Stomach (tissue), 9 donors: ENCODE measurements around the gene ARPC5L. TPM values are rescaled to one million over a fixed set of nuclear protein-coding genes. Genes with fewer than 3 reads are reported as not detected.

Experiments used
- DNase-seq, 2 donors: peaks; one replicate each; pipeline versions ENCODE4 v3.0.0 to v3.0.0-alpha.2; 2013 to 2019
- H3K27ac ChIP-seq, 5 donors: fragments of 200-600 bp in 4 of 5; sonication (generic) in 4 of 5; one replicate each; pipeline ENCODE4 v1.5.1; 2013 to 2019; ENCODE audit warnings: mild to moderate bottlenecking in 1 of 5, moderate library complexity in 1 of 5
- H3K27me3 ChIP-seq, 3 donors: fragments of 200-600 bp; sonication (generic); one replicate each; pipeline ENCODE4 v1.5.1; 2017 to 2019; ENCODE audit warnings: mixed run types in 1 of 3
- H3K36me3 ChIP-seq, 4 donors: fragments of 200-600 bp; sonication (generic); 1 replicate in 3 of 4; 2 replicates in 1 of 4; pipeline ENCODE4 v1.5.1; 2016 to 2019
- H3K4me1 ChIP-seq, 4 donors: fragments of 200-600 bp; sonication (generic); one replicate each; pipeline ENCODE4 v1.5.1; 2016 to 2019
- H3K4me3 ChIP-seq, 4 donors: fragments of 200-600 bp; sonication (generic) in 3 of 4; one replicate each; pipeline ENCODE4 v1.5.1; 2016 to 2019; ENCODE audit warnings: mild to moderate bottlenecking in 1 of 4
- H3K9me3 ChIP-seq, 4 donors: fragments of 200-600 bp; sonication (generic); one replicate each; pipeline ENCODE4 v1.5.1; 2016 to 2019
- EP300 ChIP-seq: sonication (generic); formaldehyde crosslinking; IDR thresholded peaks from one replicate; pipeline ENCODE4 v1.6.1; 2017; ENCODE audit warnings: antibody characterized with exemption
- POLR2A ChIP-seq, 4 donors: fragments of 450-650 bp; IDR thresholded peaks; one replicate each; pipeline ENCODE4 v1.6.1; 2016; ENCODE audit warnings: antibody characterized with exemption in 4 of 4, control low read depth in 2 of 4, mild to moderate bottlenecking in 1 of 4, moderate library complexity in 1 of 4
- POLR2AphosphoS5 ChIP-seq, 3 donors: sonication (generic); formaldehyde crosslinking; IDR thresholded peaks; one replicate each; pipeline ENCODE4 v1.6.1; 2016; ENCODE audit warnings: antibody characterized with exemption in 3 of 3
- WGBS, 5 donors: extraction: QIAGEN DNeasy Blood & Tissue Kit in 3 of 5; methylation state at CpG; one replicate each; pipeline versions ENCODE4 v1.1.5 to v1.1.7; 2013 to 2018; 5-methylcytosine and 5-hydroxymethylcytosine counted together
- intact Hi-C: fragments of 100-400 bp; cut with DNase I; formaldehyde crosslinking; loops from one replicate; pipeline ENCODE4 v1.15.1; 2023; ENCODE audit warnings: low total_unique reads
- polyA plus RNA-seq, 3 donors: library from polyadenylated mRNA; stranded (reverse); fragments of 200-250 nt; gene quantifications; one replicate each; pipeline ENCODE4 v1.2.3, GENCODE V29; 2013
- total RNA-seq, 5 donors: library from RNA; depleted of rRNA; stranded (reverse); fragments of >200 nt; gene quantifications; one replicate each; pipeline versions ENCODE4 v1.1.0 to v1.2.3, GENCODE V29; 2014 to 2016
- TF ChIP-seq, protein P1 (sequence below), 7 experiments: fragments of 450-650 bp in 4 of 7; fragments of 200-600 bp in 3 of 7; sonication (generic) in 3 of 7; IDR thresholded peaks; one replicate each; pipeline ENCODE4 v1.5.1; 2016 to 2019; ENCODE audit warnings: antibody characterized with exemption in 7 of 7, control low read depth in 2 of 7, mild to moderate bottlenecking in 1 of 7
- donor health status: healthy with polysubstance abuse.
- donor health status: Bipolar disorder and iron deficiency.
- donor health status: healthy.

Gene ARPC5L
- total and polyA plus RNA-seq, 8 donors, result 20.4 to 71.0 (median 43.6) TPM; not detected in 1

DNA sequence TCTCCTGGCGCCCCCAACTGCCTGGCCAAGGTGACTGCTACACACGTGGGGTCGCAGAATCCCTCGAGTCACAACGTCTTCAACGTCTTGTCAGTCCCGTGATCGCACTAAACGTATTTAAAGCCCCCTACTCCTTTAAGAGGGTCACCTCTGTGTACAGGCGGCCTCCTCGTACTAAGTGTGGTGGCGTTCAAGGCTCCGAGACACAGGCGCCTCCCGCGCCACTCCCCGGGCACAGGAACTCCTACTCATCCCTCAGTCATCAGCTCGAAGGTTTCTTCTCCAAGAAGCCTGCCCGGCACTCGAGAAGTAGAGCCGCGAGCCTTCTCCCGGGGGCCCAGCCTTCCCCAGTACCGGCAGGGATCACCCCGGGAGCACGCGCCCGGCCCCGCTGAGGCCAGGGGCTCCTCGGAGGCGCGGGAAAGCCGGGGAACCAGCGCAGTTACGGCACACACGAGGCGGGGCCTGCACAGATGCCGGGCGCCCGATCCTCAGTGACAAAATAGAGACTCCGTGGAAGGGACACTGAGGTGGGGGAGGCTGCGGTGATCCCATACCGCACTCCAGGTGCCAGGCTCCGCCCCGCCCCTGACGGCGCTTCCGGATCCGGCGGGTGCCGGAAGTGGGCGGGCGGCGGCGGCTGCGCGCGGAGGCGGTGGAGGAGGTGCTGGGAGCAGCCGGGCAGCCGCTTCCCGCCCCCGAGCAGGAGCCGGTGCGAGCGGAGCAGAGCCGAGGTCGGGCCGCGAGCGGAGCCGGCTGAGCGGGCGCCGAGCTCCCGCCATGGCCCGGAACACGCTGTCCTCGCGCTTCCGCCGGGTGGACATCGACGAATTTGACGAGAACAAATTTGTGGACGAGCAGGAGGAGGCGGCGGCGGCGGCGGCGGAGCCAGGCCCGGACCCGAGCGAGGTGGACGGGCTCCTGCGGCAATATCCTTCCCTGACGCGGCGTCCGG lies 6.9 kb downstream of the ARPC5L start:
- WGBS, 5 donors, result 0 to 2% (median 0%) methylated on average over 45 to 101 of the region's 101 CpGs
- DNase-seq, result peak; percentile 90 to 97
- Histone ChIP-seq H3K27me3 (no peaks in the 10 kb centered on the region), H3K36me3 (peaks cover 3 to 12% (median 8%) of the 10 kb centered on the region in 4 donors), H3K27ac (peak overlapping the region; percentile 92 to 99 (median 96)), H3K4me1 (peaks cover 48 to 63% (median 58%) of the 10 kb centered on the region in 4 donors), H3K9me3 (no peaks in the 10 kb centered on the region), H3K4me3 (peak overlapping the region; percentile 84 to 99 (median 98))
- TF ChIP-seq EP300, result no peak
- peak; percentile 91 to 95 (median 94) for TF ChIP-seq POLR2AphosphoS5 (IDR thresholded peaks at IDR 0.05)
- TF ChIP-seq, protein P1, sequence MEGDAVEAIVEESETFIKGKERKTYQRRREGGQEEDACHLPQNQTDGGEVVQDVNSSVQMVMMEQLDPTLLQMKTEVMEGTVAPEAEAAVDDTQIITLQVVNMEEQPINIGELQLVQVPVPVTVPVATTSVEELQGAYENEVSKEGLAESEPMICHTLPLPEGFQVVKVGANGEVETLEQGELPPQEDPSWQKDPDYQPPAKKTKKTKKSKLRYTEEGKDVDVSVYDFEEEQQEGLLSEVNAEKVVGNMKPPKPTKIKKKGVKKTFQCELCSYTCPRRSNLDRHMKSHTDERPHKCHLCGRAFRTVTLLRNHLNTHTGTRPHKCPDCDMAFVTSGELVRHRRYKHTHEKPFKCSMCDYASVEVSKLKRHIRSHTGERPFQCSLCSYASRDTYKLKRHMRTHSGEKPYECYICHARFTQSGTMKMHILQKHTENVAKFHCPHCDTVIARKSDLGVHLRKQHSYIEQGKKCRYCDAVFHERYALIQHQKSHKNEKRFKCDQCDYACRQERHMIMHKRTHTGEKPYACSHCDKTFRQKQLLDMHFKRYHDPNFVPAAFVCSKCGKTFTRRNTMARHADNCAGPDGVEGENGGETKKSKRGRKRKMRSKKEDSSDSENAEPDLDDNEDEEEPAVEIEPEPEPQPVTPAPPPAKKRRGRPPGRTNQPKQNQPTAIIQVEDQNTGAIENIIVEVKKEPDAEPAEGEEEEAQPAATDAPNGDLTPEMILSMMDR (IDR thresholded peaks at IDR 0.05), result no peak
- TF ChIP-seq POLR2A (IDR thresholded peaks at IDR 0.05), result peak in 2 of 4 donors; percentile 20 to 60
- intact Hi-C loops, result no loop called here

DNA sequence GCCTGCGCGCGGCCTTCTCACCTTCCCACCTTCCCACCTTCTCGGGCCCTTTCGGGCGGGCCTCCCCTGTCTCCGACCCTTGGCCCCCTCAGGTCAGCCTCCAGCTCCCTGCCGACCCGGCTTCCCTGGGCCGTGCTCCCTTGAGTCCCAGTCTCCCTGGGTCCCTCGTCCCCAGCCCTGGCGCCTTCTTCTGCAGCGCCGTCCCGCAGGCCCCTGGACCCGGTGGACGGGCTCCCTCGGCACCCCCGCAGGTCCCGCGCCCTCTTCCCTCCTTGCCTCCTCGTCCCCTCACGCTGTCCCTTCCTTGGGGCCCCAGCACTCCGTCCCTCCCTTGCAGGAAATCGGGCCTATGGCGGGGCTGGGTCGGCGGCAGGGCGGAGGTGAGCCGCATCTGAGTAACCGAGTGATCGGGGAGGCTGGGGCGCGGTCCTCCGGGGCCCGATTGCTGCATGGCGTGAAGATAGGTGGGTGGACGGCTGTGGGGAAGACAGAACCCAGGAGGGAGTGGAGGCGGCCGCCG lies 7.6 kb downstream of the ARPC5L start:
- TF ChIP-seq POLR2A (IDR thresholded peaks at IDR 0.05) (no peak), POLR2AphosphoS5 (IDR thresholded peaks at IDR 0.05) (no peak), EP300 (no peak)
- TF ChIP-seq, protein P1 (IDR thresholded peaks at IDR 0.05), result no peak
- Histone ChIP-seq H3K27me3 (no peaks in the 10 kb centered on the region), H3K36me3 (peaks cover 9 to 20% (median 15%) of the 10 kb centered on the region in 4 donors), H3K4me1 (peaks cover 52 to 64% (median 57%) of the 10 kb centered on the region in 4 donors), H3K27ac (peak overlapping the region; percentile 92 to 99 (median 96)), H3K9me3 (no peaks in the 10 kb centered on the region), H3K4me3 (peak overlapping the region; percentile 84 to 99 (median 98))
- WGBS, 5 donors, result 0 to 1% (median 1%) methylated on average over 30 to 41 of the region's 41 CpGs
- intact Hi-C loops, result no loop called here
- peak; percentile 43 to 68 for DNase-seq

DNA sequence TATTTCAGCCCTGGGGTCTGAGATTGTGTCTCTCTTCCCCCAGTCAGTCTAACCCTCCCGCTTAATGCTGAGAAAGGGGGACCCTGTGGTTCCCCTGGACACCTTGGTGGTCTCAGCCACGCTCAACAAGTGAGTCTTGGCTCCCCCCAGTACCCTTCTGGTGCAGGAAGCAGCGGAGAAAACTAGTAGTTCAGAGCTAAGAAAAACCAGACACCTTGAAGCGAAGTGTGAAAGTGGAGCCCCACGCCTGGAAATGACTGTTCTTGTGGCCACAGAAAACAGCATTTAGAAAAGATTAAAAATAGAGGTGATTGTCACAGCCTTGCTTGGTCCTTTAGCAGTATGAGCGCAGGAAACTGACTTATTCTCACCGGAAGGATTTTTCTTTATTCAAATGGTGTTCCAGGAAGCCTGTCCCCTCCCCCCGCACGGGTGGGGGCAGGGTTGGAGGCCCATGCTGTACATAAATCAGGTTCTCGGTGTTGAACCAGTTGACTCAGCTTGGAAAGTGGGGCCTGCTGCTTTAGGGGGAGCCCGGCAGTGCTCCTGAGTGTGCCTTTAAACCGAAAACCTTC lies 8.1 kb downstream of the ARPC5L start:
- DNase-seq, result peak; percentile 60 to 87
- intact Hi-C loops, result no loop called here

More for the DNA sequence above, 8.1 kb downstream of the ARPC5L start:
- Histone ChIP-seq H3K27me3 (no peaks in the 10 kb centered on the region), H3K36me3 (peaks cover 15 to 25% (median 21%) of the 10 kb centered on the region in 4 donors), H3K27ac (peak overlapping the region; percentile 92 to 99 (median 96)), H3K4me1 (peaks cover 52 to 64% (median 57%) of the 10 kb centered on the region in 4 donors), H3K9me3 (no peaks in the 10 kb centered on the region), H3K4me3 (peak overlapping the region; percentile 84 to 99 (median 98))
- WGBS, 5 donors, result 3 to 5% (median 4%) methylated on average over 12 of the region's 12 CpGs
- TF ChIP-seq, protein P1 (IDR thresholded peaks at IDR 0.05), result no peak
- TF ChIP-seq EP300 (no peak), POLR2A (IDR thresholded peaks at IDR 0.05) (no peak), POLR2AphosphoS5 (IDR thresholded peaks at IDR 0.05) (peak in 2 of 3 donors; percentile 54 to 55)
